Activated T-helper 1 cell treated with Interleukin-2 at 50 U/mL for 16 hours (primary cell): ENCODE data around the gene PLSCR4.
"Not testable (repeated sequence)": the region's sequence is repeated elsewhere in the genome, so short reads cannot be mapped to it uniquely, and the experiment has no call there.

Source experiments
- DNase-seq: peaks from one replicate; pipeline ENCODE4 v3.0.0-alpha.2; 2020; ENCODE audit warnings: low read depth

The PLSCR4 gene

DNA sequence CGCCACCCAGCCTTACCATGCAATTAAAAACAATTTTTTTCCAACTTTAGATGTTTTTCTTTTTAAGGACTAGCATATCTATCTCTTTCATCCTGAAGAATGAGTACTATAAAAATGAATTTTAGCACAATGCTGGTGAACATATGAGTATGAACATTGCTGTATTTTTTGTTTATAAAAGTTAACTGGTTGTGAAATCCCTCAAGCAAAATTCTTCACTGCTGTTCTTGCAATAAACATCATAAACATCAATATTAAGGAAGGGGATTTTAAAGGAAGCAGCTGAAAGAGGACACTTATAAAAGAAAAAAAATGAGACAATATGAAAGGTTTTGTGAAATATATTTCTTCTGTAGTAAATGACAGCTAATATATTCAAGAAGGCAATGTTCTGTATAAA lies 3.0 kb downstream of the PLSCR4 start:
- no peak for DNase-seq

DNA sequence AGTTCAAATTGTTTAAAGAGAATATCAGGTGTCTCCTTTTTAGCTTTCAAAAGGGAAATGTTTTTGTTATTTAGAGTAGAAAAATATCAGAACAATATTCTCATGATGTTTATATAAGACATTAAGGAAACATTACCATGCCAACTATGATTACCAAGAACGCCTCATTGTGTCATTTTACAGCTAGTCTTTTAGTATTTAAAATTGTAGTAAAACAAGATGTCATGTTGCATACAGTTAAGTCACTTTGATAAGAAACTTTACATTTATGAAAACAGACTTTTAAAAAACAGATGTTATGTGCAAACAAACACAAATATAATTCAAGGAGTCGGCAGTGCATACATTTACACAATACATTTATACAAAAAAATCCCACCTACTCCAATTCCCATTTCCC lies 4.4 kb downstream of the PLSCR4 start:
- DNase-seq = no peak

DNA sequence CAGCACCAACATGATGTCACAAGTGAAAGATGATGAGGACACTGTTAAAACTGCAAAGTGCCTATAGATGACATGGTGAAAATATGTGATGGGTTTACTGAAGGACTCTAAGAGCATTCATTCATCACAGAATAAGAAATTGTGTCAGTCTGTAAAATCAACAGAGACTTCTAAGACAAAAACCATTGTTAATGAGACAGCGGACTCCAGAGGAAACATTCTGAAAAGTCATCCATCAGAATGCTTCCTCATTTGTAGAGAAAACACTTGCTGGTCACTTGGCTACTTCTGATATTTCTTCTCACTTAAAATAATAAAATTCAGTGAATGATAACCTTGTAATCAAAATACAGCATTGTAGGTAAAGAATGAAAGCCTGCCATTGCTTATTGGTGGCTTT lies 7.3 kb downstream of the PLSCR4 start:
- DNase-seq = no peak

DNA sequence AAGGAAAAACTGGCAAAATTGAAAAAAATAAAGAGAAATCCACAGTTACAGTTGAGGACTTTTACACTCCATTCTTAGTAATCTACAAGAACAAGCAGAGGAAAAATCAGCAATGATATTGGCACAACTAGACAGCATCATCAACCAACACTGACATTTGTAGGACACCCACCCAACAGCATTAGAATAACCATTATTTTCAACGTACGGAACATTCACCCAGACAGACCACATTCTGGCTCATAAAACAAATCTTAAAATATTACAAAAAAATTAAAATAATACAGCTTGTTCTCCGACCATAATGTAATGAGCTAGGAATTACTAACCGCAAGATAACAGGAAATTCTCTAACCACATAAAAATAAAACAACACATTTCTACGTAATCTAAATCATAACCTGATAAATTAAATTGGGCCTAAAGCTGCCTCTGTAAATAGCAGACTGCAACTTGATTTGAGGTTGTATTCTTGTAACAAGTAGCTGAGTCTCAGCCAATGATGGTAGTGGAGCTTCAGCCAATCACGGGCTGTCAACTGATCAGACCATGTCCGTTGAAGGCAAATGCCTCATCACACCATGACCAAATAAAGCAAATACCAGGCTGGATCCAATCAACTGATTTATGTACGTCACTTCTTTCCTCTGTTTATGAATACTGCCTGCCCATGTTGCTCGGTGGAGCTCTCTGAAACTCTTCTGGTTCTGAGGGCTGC lies 9.2 kb downstream of the PLSCR4 start:
- no peak for DNase-seq

DNA sequence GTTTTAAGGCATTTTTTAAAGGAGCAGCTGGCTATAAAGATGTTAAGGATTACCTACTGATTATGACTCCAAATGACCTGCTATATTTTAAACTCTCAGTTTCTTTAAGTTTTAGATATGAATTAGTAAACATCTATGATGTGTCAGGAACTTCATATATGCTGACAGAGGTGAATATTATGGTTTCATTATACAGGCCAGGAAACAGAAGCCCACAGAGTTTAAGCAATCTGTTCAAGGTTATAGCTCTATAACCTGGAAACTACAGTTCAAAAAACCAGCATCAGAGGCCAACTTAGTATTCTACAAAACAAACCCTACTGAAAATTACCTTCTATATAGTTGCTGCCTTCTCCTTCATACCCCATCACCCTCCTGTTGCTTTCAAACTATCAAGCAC lies 17.4 kb downstream of the PLSCR4 start:
- DNase-seq = no peak

DNA sequence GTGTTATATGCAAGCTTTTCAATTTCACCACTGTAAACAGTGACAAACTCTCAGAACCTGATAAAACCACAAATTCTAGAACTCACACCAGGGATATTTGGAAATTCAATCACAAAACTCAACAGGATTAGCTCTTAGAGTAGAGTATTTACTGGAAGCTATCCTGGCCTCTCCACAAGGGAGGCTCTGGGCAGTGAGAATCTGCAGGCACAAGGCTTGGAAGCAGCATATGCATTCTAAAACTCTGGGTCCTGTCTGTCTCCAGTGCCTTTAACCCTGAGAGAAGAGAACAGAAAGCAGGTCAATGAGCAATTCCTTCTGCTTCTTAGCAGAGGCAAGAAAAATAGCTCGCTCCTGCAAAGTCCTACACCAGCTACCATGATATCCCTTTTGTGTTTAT lies 23.4 kb downstream of the PLSCR4 start:
- DNase-seq = no peak

DNA sequence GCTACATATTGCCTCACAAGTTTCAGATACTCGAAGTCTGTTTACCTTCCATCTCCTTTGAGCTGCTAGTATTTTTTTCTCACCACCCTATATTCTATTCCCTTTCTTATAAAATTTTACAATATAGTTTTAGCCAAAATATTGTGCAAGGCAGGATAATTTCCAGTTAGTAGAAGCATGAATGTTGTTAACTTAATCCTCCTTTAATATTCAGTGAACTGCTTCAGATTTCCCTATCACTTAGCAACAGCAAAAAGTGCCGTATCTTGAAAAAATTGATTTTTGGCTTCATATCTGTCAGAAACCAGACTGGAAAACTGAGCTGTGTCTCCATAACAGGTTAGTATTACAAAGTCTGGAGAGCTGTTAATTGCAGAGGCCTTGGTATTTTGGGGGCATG lies 24.0 kb downstream of the PLSCR4 start:
- DNase-seq = no peak

DNA sequence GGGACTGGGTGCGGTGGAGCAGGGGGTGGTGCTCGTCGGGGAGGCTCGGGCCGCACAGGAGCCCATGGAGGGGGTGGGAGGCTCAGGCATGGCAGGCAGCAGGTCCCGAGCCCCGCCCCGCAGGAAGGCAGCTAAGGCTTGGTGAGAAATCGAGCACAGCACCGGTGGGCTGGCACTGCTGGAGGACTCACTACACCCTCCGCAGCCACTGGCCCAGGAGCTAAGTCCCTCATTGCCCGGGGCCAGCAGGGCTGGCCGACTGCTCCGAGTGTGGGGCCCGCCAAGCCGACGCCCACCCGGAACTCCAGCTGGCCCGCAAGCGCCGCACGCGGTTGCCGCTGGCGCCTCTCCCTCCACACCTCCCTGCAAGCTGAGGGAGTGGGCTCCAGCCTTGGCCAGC lies 25.4 kb downstream of the PLSCR4 start:
- not testable (repeated sequence) for DNase-seq

DNA sequence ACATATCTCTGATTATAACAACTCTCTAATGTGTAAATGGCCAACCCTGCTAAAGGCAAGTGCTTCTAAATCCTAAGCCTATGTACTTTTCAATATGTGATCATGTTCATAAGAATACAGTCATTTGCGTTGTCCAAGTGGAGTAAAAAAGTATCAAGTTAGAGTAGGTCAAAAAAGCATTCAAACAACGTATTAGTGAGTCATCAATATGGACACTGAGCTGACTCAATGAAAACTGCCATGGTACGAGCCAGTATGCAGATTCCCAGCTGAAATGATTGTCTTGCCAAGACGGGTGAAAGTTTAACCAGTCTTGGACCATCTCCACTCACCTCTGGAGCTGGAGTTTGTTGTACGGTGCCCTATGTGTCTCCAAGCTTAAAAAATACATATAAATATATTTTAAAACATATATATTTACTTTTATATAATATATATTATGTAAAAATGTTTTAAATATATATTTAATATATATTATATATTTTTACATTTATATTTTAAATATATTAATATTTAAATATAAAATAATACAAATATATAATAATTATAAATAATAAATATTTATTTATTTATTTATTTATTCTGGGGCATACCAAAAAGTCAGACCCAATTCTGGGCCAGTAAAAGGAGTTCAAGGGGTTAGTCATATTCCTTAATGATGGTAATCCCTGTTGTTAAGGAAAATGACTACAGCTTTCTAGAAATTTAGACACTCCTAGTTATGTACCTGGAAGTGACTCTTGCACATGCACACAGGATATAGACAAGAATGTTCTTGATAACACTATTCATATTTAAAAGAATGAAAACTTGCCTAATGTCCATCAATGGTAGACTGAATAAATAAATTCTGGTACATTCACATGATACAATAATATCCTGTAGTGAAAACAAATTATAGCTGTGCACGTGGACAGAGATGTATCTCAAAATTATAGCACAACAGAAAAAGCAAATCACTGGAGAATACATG lies 27.2 kb downstream of the PLSCR4 start:
- no peak for DNase-seq

DNA sequence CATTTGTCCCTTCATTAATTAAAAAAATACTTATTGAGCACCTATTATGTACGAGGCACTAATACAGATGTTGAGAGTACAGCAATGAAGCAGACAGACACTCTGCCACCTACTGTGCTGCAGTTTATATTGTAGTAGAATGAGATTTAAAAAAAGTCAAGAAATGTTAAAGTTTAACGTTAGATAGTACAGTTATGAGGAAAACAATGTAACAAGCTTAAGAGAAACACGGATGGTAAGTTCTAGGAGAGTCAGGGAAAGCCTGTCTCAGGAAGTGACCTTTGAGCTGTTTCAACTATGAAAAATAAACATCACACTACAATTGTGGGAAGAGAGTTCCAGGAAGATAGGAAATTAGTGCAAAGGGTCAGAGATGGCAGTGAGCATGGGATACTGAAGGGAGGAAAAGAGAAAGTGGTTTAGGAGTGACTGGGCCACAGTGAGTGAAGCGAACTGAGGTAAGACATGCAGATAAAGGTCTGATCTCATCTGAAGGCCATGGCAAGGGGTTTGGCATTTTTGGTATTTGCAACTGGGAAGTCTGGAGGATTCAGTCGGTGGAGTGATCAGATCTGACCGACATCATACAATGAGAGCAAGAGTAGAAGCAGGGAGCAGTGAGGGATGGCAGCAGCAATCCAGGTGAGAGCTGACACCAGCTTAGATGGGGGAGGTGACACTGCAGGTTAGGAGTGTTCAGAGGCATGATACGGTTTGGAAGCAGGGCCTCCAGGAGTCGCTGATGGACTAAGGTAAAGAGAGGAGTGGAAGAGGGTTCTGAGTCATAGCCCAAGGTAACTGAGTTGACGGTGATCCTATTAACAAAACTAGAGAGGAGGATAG lies 28.5 kb downstream of the PLSCR4 start:
- DNase-seq = no peak

DNA sequence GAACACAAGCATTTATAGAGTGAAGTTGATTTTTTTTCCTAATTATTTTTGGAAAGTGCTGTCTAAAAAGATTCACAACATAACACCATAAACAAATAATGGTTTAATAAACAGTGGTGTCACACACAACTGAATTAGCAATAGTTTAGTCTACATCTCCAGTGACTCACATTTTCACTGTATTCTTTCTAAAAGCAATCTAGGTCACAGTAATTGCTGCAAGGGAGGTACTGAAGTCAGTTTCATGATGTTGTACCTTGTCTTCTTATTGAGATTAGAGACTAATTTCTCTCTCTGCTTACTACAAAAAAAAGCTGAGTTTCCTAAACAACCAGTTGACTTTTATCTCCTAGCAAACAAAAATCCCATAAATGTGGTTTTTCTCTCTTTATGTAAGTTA lies 29.6 kb downstream of the PLSCR4 start:
- DNase-seq = no peak

DNA sequence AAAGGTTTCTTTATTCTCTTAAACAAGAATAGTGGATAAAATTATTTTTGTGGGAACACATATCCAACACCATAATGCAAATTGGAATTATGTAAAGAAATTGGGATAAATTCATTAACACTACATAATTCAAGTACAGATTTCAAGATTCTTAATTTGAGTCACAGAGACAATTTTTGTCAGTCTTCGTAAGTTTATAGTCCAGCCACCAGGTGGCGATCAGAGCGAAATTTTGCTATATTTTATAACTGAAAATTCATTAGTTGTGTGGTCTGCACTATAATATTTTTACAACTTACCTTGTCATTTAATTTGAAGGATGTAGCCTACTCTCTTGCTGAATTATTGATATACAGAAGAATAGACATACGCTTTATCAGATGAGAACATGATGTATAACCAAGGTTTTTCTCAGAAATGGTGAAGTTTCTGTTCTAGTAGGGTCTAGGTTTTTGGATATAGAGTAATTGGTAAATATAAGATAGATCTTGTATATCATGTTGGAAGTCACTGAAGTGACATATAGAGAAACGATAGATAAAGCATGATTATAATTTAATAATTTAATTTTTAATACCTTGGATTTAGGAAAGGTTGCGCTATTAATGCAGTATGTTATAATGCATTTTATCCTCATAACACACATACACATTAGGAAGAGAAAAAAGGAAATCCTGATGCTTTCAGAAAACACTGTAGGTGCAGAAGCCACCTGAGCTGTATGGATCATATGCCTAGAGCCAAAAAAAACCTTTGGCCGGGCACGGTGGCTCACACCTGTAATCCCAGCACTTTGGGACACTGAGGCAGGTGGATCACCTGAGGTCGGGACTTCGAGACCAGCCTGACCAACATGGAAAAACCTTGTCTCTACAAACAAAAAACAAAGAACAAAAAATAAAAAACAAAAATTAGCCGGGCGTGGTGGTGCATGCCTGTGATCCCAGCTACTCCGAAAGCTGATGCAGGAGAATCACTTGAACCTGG lies 31.7 kb downstream of the PLSCR4 start:
- DNase-seq = no peak

DNA sequence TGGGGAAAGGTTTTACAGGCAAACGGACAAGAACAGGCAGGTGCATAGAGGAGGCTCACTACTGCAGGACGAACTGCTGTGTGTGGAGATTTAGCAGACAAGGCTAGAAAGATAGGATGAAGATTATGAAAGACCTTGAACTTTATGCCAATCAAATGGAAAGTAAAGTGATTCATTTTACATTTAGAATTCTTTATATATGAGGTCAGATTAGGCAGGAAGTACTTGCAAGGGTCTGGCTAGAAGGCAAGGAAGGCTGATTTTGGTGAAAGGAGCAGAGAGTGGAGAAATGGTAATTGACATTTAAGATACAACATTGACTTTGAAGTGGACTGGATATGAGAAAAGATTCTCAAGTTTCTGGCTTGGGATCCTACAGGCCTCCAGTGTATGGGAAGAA lies 33.6 kb downstream of the PLSCR4 start:
- no peak for DNase-seq

DNA sequence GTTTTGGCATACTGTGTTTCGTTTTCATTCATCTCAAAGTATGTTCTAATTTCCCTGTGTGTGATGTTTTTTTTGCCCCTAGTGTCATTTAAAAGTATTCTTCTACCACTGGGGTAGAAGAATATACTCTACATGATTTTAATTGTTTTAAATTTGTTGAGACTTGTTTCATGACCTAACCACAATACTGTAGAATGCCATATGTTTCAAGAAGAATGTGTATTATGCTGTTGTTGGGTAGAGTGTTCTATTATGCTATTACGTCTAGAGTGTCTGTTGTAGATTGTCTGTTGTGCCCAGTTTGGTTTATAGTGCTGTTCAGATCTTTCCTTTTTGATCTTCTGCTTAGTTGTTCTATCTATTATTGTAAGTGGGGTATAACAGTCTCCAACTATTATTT lies 36.4 kb downstream of the PLSCR4 start:
- DNase-seq = no peak

DNA sequence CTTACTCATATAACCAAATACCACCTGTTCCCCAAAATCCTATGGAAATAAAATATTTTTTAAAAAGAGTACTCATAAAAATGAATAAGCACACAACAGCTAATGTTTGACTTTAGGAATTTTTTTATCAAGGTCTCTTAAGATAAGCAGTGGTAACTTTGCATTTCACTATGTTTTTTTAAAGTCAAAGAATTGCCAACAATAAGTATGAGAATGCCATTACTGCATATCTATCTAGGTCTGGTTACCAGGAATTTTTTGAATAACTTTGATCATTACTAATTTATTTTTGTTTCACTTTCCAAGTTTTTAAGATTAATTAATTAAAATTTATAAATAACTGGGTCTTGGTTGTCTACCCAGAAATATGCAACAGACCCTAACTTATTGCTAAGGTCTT lies 41.5 kb downstream of the PLSCR4 start:
- DNase-seq = no peak

DNA sequence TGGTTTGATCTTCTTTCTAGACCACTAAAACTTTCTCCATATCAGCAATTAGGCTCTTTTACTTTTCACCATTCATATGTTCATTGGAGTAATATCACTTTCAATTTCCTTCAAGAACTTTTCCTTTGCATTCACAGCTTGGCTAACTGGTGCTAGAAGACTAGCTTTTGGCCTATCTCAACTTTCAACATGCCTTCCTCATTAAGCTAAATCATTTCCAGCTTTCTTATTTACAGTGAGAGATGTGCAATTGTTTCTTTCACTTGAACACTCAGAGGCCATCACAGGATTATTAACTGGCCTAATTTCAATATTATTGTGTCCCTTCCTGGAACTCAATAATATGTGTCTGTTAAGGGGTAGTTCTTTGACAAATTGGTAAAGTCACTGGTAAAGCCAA lies 47.1 kb downstream of the PLSCR4 start:
- DNase-seq = no peak

DNA sequence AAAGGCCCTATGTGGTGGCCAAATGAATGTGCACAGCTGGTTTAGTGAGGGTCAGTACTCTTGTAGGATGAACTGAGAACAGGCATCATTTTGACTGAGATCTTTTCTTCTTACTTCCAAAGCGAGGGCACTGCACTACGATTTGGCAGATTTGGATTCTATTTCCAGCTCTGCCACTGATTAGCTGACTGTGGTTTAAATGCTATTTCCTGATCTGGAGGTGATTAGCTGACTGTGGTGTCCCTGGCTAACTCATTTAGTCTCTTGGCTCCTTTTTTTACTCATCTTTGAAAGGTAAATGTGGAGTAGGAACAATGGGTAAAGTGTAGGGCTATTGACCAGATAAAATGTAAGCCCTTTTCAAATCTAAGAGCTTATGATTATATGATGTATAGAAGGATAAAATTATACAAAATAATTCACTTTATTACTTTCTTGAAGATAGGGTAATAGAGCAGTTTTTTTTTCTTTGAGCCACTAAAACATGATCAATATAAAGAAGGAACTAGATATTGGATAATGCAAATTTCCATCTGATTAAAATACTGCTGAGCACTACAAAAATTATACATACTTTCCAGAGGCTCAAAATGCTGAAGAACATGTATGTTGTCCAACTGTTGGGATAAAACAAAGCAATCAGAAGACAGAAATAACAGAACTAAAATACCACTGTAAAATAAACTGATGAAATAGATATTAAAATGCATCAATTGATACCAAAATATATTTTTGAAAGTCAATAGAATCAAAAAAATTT lies 50.3 kb downstream of the PLSCR4 start:
- no peak for DNase-seq

DNA sequence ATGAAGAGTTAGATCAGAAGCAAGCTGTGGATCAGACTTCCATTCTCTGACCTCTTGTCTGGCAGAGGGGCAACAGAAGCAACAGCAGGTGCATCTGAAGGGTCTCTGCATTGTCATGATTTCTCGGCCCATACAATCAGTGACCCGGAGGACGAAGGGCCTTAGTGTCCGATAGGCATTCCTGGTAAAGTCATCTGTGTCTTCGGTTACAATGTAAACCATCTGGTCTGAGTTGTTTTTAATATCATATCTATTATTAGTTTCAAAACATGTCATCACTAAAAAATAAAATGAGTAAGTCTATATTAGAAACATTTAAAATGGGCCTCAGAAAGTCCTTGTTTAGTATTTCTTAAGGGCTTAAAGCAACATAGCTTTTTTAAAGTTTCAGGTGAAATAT lies 51.1 kb downstream of the PLSCR4 start:
- DNase-seq = no peak

DNA sequence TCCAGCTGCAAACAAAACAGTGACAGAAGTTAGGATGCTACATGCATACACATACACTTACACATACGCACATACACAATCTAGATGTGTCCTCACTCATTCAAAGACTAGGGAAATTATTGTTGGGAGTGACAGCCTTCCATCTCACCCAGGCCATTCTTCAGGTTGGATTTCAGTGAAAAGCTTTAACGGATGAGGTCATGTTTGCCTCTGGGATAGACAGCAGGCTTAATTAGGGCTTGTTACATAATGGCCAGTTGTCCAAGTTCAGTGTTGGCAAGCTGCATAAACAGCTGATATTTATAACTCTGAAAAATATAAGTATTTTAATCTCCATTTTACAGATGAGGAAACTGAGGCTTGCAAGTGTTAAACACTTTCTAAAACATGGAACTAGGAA lies 54.1 kb downstream of the PLSCR4 start:
- DNase-seq = no peak

DNA sequence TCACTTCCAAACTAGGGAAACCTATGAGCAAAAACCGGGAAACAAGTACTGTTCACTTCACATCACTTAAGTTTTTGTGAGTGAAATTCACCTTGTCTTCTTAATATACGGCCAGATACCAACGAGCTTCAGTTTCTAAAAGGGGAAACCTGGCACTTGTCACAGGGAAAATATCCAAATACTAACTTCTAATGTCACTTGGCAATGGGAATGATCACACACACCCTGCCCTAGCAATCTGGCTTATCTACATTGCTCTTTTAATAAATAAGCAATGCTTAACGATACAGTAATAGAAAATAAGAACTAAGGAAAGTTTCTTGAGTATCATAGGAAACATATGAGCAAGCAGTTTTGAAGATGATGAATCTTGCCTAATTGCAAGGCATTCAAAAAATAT lies 55.3 kb downstream of the PLSCR4 start:
- no peak for DNase-seq

DNA sequence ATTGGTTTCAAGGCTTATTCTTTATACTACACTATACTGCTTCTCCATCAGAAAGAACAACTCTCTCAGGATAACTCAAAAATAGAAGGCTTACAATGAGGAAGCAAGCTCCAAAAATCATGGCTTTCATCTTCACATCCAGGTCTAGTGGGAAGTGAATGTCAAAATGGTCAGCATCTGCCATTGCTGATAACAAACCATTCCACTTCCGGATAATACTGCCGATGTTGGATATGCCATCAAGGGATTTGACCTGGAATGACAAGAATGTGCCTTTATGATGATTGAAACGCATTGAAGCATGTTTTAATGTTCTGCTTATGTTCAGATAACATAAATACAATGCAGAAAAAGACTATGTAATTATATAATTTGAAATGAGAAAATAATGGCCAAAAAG lies 55.9 kb downstream of the PLSCR4 start:
- DNase-seq = no peak
